Lung (tissue), 12 donors: Measurements from ENCODE around the gene HTRA1. TPM values are rescaled to one million over a fixed set of nuclear protein-coding genes. Genes with fewer than 3 reads are reported as not detected.
A peak's percentile ranks its signal among the peaks of the same experiment; 100 is the strongest.

Experiments
- ATAC-seq: fragments of 200-7000 bp; cut with Tn5 transposase; one replicate; pipeline ENCODE4 v1.9.1; 2020; ENCODE audit warnings: moderate number of reproducible peaks; ENCODE audit not compliant: insufficient read depth, low FRiP score
- DNase-seq, 3 donors: peaks; one replicate each; pipeline ENCODE4 v3.0.0-alpha.2; 2013 to 2017
- H3K27ac ChIP-seq, 2 donors: one replicate each; pipeline ENCODE4 v1.5.1; 2013; ENCODE audit warnings: mild to moderate bottlenecking in 2 of 2, moderate library complexity in 2 of 2, control low read depth in 1 of 2, inconsistent platforms in 1 of 2, low read depth in 1 of 2, low read length in 1 of 2
- H3K27me3 ChIP-seq, 3 donors: one replicate each; pipeline ENCODE4 v1.5.1; 2013; ENCODE audit warnings: low read length in 2 of 3; ENCODE audit not compliant: control insufficient read depth in 3 of 3, insufficient read depth in 3 of 3
- H3K36me3 ChIP-seq, 4 donors: one replicate each; pipeline ENCODE4 v1.5.1; 2013; ENCODE audit warnings: low read length in 4 of 4, mild to moderate bottlenecking in 1 of 4, moderate library complexity in 1 of 4; ENCODE audit not compliant: control insufficient read depth in 4 of 4, insufficient read depth in 4 of 4
- H3K4me1 ChIP-seq, 5 donors: one replicate each; pipeline ENCODE4 v1.5.1; 2013; ENCODE audit warnings: low read length in 5 of 5, mild to moderate bottlenecking in 2 of 5, moderate library complexity in 1 of 5; ENCODE audit not compliant: control insufficient read depth in 5 of 5, insufficient read depth in 5 of 5
- H3K4me3 ChIP-seq: one replicate; pipeline ENCODE4 v1.5.1; 2013; ENCODE audit warnings: mild to moderate bottlenecking, control low read depth, moderate library complexity
- H3K9ac ChIP-seq, 2 donors: one replicate each; pipeline ENCODE4 v1.5.1; 2013; ENCODE audit warnings: low read length in 2 of 2, control low read depth in 1 of 2; ENCODE audit not compliant: insufficient read depth in 1 of 2
- H3K9me3 ChIP-seq, 4 donors: one replicate each; pipeline ENCODE4 v1.5.1; 2013; ENCODE audit warnings: low read length in 3 of 4, mild to moderate bottlenecking in 1 of 4, moderate library complexity in 1 of 4; ENCODE audit not compliant: control insufficient read depth in 4 of 4, insufficient read depth in 3 of 4
- CTCF ChIP-seq: IDR thresholded peaks from 2 replicates; pipeline ENCODE4 v1.5.1; 2012; ENCODE audit warnings: mild to moderate bottlenecking; ENCODE audit errors: control extremely low read depth, extremely low read depth
- WGBS, 2 donors: extraction: QIAGEN DNeasy Blood & Tissue Kit; methylation state at CpG; one replicate each; pipeline ENCODE4 v1.1.7; 2013; 5-methylcytosine and 5-hydroxymethylcytosine counted together
- polyA plus RNA-seq, 2 donors: library from polyadenylated mRNA; stranded (reverse); fragments of 200-250 nt; gene quantifications; one replicate each; pipeline ENCODE4 v1.2.1, GENCODE V29; 2013
- total RNA-seq, 2 donors: library from RNA; depleted of rRNA in 1 of 2; stranded (reverse); fragments of >200 nt in 1 of 2; gene quantifications; one replicate each; pipeline ENCODE4 v1.2.1, GENCODE V29; 2014 to 2021
- donor health status: control.
- donor health status: control.
- donor health status: Bipolar disorder and iron deficiency.
- donor health status: healthy.
- donor health status: DM: yes; HTN: yes; CAD: no.

The HTRA1 gene
- total and polyA plus RNA-seq, 4 donors, result 30.4 to 59.8 (median 46.1) TPM

- Histone ChIP-seq H3K36me3 (no peaks in the 10 kb centered on the region), H3K9me3 (no peaks in the 10 kb centered on the region), H3K4me1 (peaks cover 3 to 29% (median 6%) of the 10 kb centered on the region in 5 donors), H3K27ac (peak overlapping the region in 1 of 2 donors; percentile 66), H3K27me3 (peaks cover 0 to 39% (median 19%) of the 10 kb centered on the region in 3 donors), H3K4me3 (peak overlapping the region; percentile 62), H3K9ac (peak overlapping the region in 1 of 2 donors; percentile 26)
- peak; percentile 50 to 75 (median 70) for DNase-seq
- TF ChIP-seq CTCF, result no peak
- 14 to 26% methylated on average over 47 of the region's 47 CpGs for WGBS, 2 donors
- no peak for ATAC-seq
Measured at GRCh38 chr10:122462533-122463465, 1.4 kb downstream of the HTRA1 start.

- ATAC-seq (no peak), DNase-seq (peak; percentile 26 to 69 (median 52))
- peak overlapping the region in 1 of 2 donors; percentile 26 for H3K9ac ChIP-seq
- TF ChIP-seq CTCF, result no peak
- H3K9me3 ChIP-seq, result no peaks in the 10 kb centered on the region
- H3K36me3 ChIP-seq, result no peaks in the 10 kb centered on the region
- 76 to 79% methylated on average over 17 of the region's 17 CpGs for WGBS, 2 donors
- H3K4me3 ChIP-seq, result no peak overlapping the region
- H3K27ac ChIP-seq, result no peak overlapping the region
- H3K27me3 ChIP-seq, result peaks cover 0 to 30% (median 18%) of the 10 kb centered on the region in 3 donors
- H3K4me1 ChIP-seq, result peaks cover 3 to 29% (median 6%) of the 10 kb centered on the region in 5 donors
Measured at GRCh38 chr10:122463466-122464249, 2.3 kb downstream of the HTRA1 start.

- H3K27me3 ChIP-seq, result peaks cover 0 to 26% (median 13%) of the 10 kb centered on the region in 3 donors
- 81 to 87% methylated on average over 4 of the region's 4 CpGs for WGBS, 2 donors
- no peak overlapping the region for H3K9ac ChIP-seq
- H3K27ac ChIP-seq, result no peak overlapping the region
- DNase-seq (no peak), ATAC-seq (no peak)
- peaks cover 5 to 29% (median 7%) of the 10 kb centered on the region in 5 donors for H3K4me1 ChIP-seq
- no peaks in the 10 kb centered on the region for H3K9me3 ChIP-seq
- no peak overlapping the region for H3K4me3 ChIP-seq
- no peaks in the 10 kb centered on the region for H3K36me3 ChIP-seq
- no peak for TF ChIP-seq CTCF
Measured at GRCh38 chr10:122464250-122464510, 2.8 kb downstream of the HTRA1 start.
